ENCODE results near the gene LITAF. TPM values are rescaled to one million over a fixed set of nuclear protein-coding genes. Genes with fewer than 3 reads are reported as not detected.

LITAF gene
- total RNA-seq, 4 donors from 2014 or later: 32.8 to 193 (median 101) TPM

- in situ Hi-C loops (cut with MboI; ENCODE audit: low pct_ligation_motif_present in 1 of 4, low pct_unique_long_range_greater_than_20kb in 1 of 4, low sequenced_read_pairs in 3 of 4): no loop called here
- H3K36me3 ChIP-seq: no peaks in the 10 kb centered on the region
- no peaks in the 10 kb centered on the region for H3K27me3 ChIP-seq
- WGBS, 2 donors (ENCODE audit: low coverage in 1 of 2): 84 to 93% methylated on average over 3 to 7 of the region's 7 CpGs
- peak overlapping the region in 3 of 4 donors; percentile 8 to 50 (median 42) for H3K27ac ChIP-seq
- H3K4me3 ChIP-seq: no peak overlapping the region
- DNase-seq: no peak
- H3K9me3 ChIP-seq: no peaks in the 10 kb centered on the region
- intact Hi-C loops (cut with DNase I; ENCODE audit: low total_unique reads): no loop called here
- TF ChIP-seq POLR2A (IDR thresholded peaks at IDR 0.05) (no peak), EP300 (IDR thresholded peaks at IDR 0.05; ENCODE audit: low read depth) (no peak), CTCF (IDR thresholded peaks at IDR 0.05) (no peak), POLR2AphosphoS5 (IDR thresholded peaks at IDR 0.05) (no peak)
- H3K4me1 ChIP-seq: peaks cover 0 to 81% (median 15%) of the 10 kb centered on the region in 4 donors
Observed at GRCh38 chr16:11575223-11575589, 11.5 kb downstream of the LITAF start.

GRCh38 chr16:11572301-11572995 is 14.3 kb downstream of the LITAF start:
- intact Hi-C loops (cut with DNase I; ENCODE audit: low total_unique reads): no loop called here
- 66 to 74% methylated on average over 6 to 17 of the region's 17 CpGs for WGBS, 2 donors (ENCODE audit: low coverage in 1 of 2)
- in situ Hi-C loops (cut with MboI; ENCODE audit: low pct_ligation_motif_present in 1 of 4, low pct_unique_long_range_greater_than_20kb in 1 of 4, low sequenced_read_pairs in 3 of 4): no loop called here
- H3K27ac ChIP-seq: peak overlapping the region in 1 of 4 donors; percentile 40
- H3K4me3 ChIP-seq: no peak overlapping the region
- no peaks in the 10 kb centered on the region for H3K27me3 ChIP-seq
- H3K4me1 ChIP-seq: peaks cover 0 to 62% (median 12%) of the 10 kb centered on the region in 4 donors
- no peaks in the 10 kb centered on the region for H3K9me3 ChIP-seq
- H3K36me3 ChIP-seq: no peaks in the 10 kb centered on the region
- peak; percentile 32 for DNase-seq
- no peak for TF ChIP-seq EP300 (IDR thresholded peaks at IDR 0.05; ENCODE audit: low read depth)
- TF ChIP-seq CTCF (IDR thresholded peaks at IDR 0.05): no peak
- TF ChIP-seq POLR2A (IDR thresholded peaks at IDR 0.05): no peak
- TF ChIP-seq POLR2AphosphoS5 (IDR thresholded peaks at IDR 0.05): no peak

- H3K4me1 ChIP-seq: peaks cover 0 to 53% (median 6%) of the 10 kb centered on the region in 4 donors
- WGBS, 2 donors (ENCODE audit: low coverage in 1 of 2): 94% methylated on average over 4 of the region's 4 CpGs; no CpG with 5 or more reads in 1 of the 2 donors
- H3K4me3 ChIP-seq: no peak overlapping the region
- H3K27ac ChIP-seq: no peak overlapping the region
- in situ Hi-C loops (cut with MboI; ENCODE audit: low pct_ligation_motif_present in 1 of 4, low pct_unique_long_range_greater_than_20kb in 1 of 4, low sequenced_read_pairs in 3 of 4) (no loop called here), intact Hi-C loops (cut with DNase I; ENCODE audit: low total_unique reads) (no loop called here)
- DNase-seq: no peak
- H3K27me3 ChIP-seq: no peaks in the 10 kb centered on the region
- no peak for TF ChIP-seq EP300 (IDR thresholded peaks at IDR 0.05; ENCODE audit: low read depth)
- no peak for TF ChIP-seq CTCF (IDR thresholded peaks at IDR 0.05)
- no peak for TF ChIP-seq POLR2A (IDR thresholded peaks at IDR 0.05)
- TF ChIP-seq POLR2AphosphoS5 (IDR thresholded peaks at IDR 0.05): no peak
- H3K36me3 ChIP-seq: no peaks in the 10 kb centered on the region
- no peaks in the 10 kb centered on the region for H3K9me3 ChIP-seq
Observed at GRCh38 chr16:11571549-11571948, 15.2 kb downstream of the LITAF start.

GRCh38 chr16:11570806-11571205 is 15.9 kb downstream of the LITAF start:
- 73% methylated on average over 5 of the region's 5 CpGs; no CpG with 5 or more reads in 1 of the 2 donors for WGBS, 2 donors (ENCODE audit: low coverage in 1 of 2)
- peaks cover 0 to 46% (median 3%) of the 10 kb centered on the region in 4 donors for H3K4me1 ChIP-seq
- no peaks in the 10 kb centered on the region for H3K27me3 ChIP-seq
- TF ChIP-seq CTCF (IDR thresholded peaks at IDR 0.05) (no peak), EP300 (IDR thresholded peaks at IDR 0.05; ENCODE audit: low read depth) (no peak), POLR2A (IDR thresholded peaks at IDR 0.05) (no peak), POLR2AphosphoS5 (IDR thresholded peaks at IDR 0.05) (no peak)
- peak overlapping the region in 1 of 4 donors; percentile 15 for H3K27ac ChIP-seq
- no peaks in the 10 kb centered on the region for H3K36me3 ChIP-seq
- in situ Hi-C loops (cut with MboI; ENCODE audit: low pct_ligation_motif_present in 1 of 4, low pct_unique_long_range_greater_than_20kb in 1 of 4, low sequenced_read_pairs in 3 of 4) (no loop called here), intact Hi-C loops (cut with DNase I; ENCODE audit: low total_unique reads) (no loop called here)
- no peak overlapping the region for H3K4me3 ChIP-seq
- DNase-seq: no peak
- H3K9me3 ChIP-seq: no peaks in the 10 kb centered on the region
